Calu3 (cell line): Measurements from ENCODE around the gene ERMP1. TPM values are rescaled to one million over a fixed set of nuclear protein-coding genes. Genes with fewer than 3 reads are reported as not detected.

Experiments
- BruUV-seq: library from RNA; stranded (reverse); fragments of 400-500 nt; replicated peaks from 2 replicates; lab custom pipeline; 2021; lab: Mats Ljungman, UMichigan
- CTCF ChIA-PET: fragments of 300-600 bp; sonication (Branson Sonifier 250); formaldehyde crosslinking; loops from one replicate; lab custom pipeline; 2022; ENCODE audit warnings: antibody characterized with exemption; lab: Charles Lee
- DNase-seq: peaks from one replicate; pipeline ENCODE4 v3.0.0; 2022
- H3K27ac Mint-ChIP-seq: one replicate; pipeline ENCODE4 v1.8.0; 2022; ENCODE audit warnings: mixed read lengths; ENCODE audit not compliant: unreplicated experiment
- H3K27me3 Mint-ChIP-seq: one replicate; pipeline ENCODE4 v1.8.0; 2022; ENCODE audit warnings: mixed read lengths; ENCODE audit not compliant: unreplicated experiment
- H3K36me3 Mint-ChIP-seq: one replicate; pipeline ENCODE4 v1.8.0; 2022; ENCODE audit warnings: mild to moderate bottlenecking, moderate library complexity, mixed read lengths; ENCODE audit not compliant: insufficient read depth, unreplicated experiment
- H3K4me1 Mint-ChIP-seq: one replicate; pipeline ENCODE4 v1.8.0; 2022; ENCODE audit warnings: mild to moderate bottlenecking, low read depth, mixed read lengths; ENCODE audit not compliant: unreplicated experiment
- H3K4me3 Mint-ChIP-seq: one replicate; pipeline ENCODE4 v1.8.0; 2022; ENCODE audit warnings: mild to moderate bottlenecking, low read depth, moderate library complexity, mixed read lengths; ENCODE audit not compliant: unreplicated experiment
- H3K9me3 Mint-ChIP-seq: one replicate; pipeline ENCODE4 v1.8.0; 2022; ENCODE audit warnings: low read depth, mixed read lengths; ENCODE audit not compliant: unreplicated experiment
- intact Hi-C: fragments of 100-400 bp; cut with micrococcal nuclease; formaldehyde crosslinking; loops from one replicate; pipeline ENCODE4 v1.10.0; 2022; ENCODE audit not compliant: unreplicated experiment
- total RNA-seq: library from RNA; stranded (reverse); gene quantifications from 2 replicates; pipeline ENCODE4 v1.2.3, GENCODE V29; 2022
- TF ChIP-seq, protein P1 (sequence below): fragments of 200-600 bp; IDR thresholded peaks from one replicate; pipeline ENCODE4 v1.8.0; 2022; ENCODE audit warnings: antibody characterized with exemption; ENCODE audit not compliant: unreplicated experiment

Gene ERMP1
- total RNA-seq, 1 experiment from 2014 or later, result 28.4 TPM

DNA sequence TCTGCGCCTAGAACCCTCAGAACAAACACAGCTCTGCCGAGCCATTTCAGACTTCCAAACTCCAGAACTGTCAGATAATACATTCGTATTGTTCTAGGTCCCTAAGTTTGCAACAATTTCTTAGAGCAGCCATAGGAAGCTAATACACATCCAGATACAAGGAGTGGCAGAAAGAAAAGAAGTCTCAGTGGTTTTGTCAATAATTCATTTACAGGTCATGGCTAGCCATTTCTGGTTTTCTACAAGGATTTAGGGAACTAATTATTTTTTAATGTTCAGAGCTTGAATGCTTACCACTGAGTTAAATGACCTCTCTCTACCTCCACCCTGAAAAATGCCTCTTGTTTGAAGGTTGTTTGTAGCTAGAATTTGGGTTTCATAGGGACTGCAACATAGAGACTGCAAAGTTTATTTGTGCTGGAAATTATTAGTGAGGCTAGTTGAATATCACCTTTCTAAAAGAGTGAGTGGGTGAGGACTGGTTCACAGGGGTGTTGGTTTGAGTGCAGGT, 15.5 kb upstream of the ERMP1 start:
- peaks cover 38% of the 10 kb centered on the region for H3K4me1 Mint-ChIP-seq
- no peak overlapping the region for H3K4me3 Mint-ChIP-seq
- no peaks in the 10 kb centered on the region for H3K27me3 Mint-ChIP-seq
- no TSS peak for BruUV-seq
- no peaks in the 10 kb centered on the region for H3K9me3 Mint-ChIP-seq
- intact Hi-C loops, result no loop called here
- TF ChIP-seq, protein P1, sequence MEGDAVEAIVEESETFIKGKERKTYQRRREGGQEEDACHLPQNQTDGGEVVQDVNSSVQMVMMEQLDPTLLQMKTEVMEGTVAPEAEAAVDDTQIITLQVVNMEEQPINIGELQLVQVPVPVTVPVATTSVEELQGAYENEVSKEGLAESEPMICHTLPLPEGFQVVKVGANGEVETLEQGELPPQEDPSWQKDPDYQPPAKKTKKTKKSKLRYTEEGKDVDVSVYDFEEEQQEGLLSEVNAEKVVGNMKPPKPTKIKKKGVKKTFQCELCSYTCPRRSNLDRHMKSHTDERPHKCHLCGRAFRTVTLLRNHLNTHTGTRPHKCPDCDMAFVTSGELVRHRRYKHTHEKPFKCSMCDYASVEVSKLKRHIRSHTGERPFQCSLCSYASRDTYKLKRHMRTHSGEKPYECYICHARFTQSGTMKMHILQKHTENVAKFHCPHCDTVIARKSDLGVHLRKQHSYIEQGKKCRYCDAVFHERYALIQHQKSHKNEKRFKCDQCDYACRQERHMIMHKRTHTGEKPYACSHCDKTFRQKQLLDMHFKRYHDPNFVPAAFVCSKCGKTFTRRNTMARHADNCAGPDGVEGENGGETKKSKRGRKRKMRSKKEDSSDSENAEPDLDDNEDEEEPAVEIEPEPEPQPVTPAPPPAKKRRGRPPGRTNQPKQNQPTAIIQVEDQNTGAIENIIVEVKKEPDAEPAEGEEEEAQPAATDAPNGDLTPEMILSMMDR, result no peak
- no peak overlapping the region for H3K27ac Mint-ChIP-seq
- CTCF ChIA-PET, result no interaction called here
- DNase-seq, result no peak
- no peaks in the 10 kb centered on the region for H3K36me3 Mint-ChIP-seq

DNA sequence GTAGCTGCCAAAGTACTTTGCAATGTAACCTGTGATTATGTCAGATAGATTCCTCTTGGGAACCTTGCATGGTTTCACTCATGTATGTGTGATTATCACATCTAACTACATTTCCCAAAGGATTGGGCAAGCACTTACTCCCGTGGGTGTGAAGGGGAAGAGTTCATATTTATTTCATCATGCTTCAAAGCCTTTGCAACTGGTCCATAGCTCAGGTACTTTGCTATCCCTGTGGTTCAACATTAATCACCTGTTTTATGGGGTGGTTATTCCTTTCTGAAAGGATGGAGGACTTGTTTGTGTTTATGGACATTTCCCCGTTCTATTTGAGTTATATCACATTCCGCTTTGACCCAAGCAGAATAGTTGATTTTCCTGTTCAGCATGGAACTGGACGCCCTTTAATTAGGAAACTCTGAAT, 13.6 kb upstream of the ERMP1 start:
- Mint-ChIP-seq H3K4me3 (no peak overlapping the region), H3K27ac (no peak overlapping the region), H3K9me3 (no peaks in the 10 kb centered on the region), H3K36me3 (no peaks in the 10 kb centered on the region), H3K4me1 (peaks cover 46% of the 10 kb centered on the region), H3K27me3 (no peaks in the 10 kb centered on the region)
- DNase-seq, result no peak
- no TSS peak for BruUV-seq
- intact Hi-C loops, result no loop called here
- TF ChIP-seq, protein P1, result no peak
- CTCF ChIA-PET, result no interaction called here

DNA sequence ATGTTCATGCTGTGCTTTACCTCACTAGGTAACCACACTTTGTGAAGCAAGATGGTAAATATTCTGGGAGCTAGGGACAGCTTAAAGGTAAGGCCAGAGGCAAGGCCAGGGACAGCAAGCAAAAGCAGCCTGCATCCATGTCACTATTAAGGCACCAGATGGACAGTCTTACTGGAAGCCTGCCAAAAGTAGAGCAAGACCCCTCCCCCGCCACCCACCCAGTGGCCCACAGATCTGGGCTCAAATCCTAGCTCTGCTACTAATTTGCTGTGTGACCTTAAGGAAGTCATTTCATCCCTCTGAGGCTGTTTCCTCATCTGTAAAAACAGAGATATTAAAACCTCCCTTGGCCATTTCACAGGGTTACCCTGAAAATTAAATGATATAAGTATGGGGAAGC, 13.2 kb upstream of the ERMP1 start:
- DNase-seq, result no peak
- no peaks in the 10 kb centered on the region for H3K36me3 Mint-ChIP-seq
- H3K4me3 Mint-ChIP-seq, result no peak overlapping the region
- H3K9me3 Mint-ChIP-seq, result peaks cover 2% of the 10 kb centered on the region
- H3K27ac Mint-ChIP-seq, result no peak overlapping the region
- intact Hi-C loops, result no loop called here
- TF ChIP-seq, protein P1, result no peak
- BruUV-seq, result no TSS peak
- CTCF ChIA-PET, result no interaction called here
- H3K27me3 Mint-ChIP-seq, result no peaks in the 10 kb centered on the region
- peaks cover 42% of the 10 kb centered on the region for H3K4me1 Mint-ChIP-seq

DNA sequence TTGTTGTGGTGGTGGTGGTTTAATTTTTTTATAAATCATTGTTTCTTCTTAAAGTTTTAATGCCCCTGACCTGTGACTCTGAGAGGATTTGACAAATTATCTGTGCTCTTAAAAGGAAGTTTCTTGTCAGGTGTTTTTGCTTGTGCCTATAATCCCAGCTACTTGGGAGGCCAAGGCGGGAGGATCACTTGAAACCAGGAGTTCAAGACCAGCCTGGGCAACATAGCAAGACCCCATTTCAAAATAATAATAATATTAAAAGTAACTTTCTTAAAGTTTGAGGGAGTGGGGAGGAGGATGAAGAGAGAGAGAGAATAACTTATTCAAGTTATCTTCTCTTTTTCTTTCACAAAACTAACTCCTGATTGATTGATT, 12.2 kb upstream of the ERMP1 start:
- no TSS peak for BruUV-seq
- H3K27me3 Mint-ChIP-seq, result no peaks in the 10 kb centered on the region
- no peaks in the 10 kb centered on the region for H3K36me3 Mint-ChIP-seq
- H3K27ac Mint-ChIP-seq, result no peak overlapping the region
- H3K4me3 Mint-ChIP-seq, result no peak overlapping the region
- intact Hi-C loops, result no loop called here
- TF ChIP-seq, protein P1, result no peak
- H3K9me3 Mint-ChIP-seq, result peaks cover 2% of the 10 kb centered on the region
- peaks cover 37% of the 10 kb centered on the region for H3K4me1 Mint-ChIP-seq
- CTCF ChIA-PET, result no interaction called here
- no peak for DNase-seq
